Activated naive CD8-positive, alpha-beta T cell treated with anti-CD3 and anti-CD28 coated beads, Interleukin-2, amount 50 U/mL, for 16 hours (primary cell): Measurements from ENCODE around the gene ANKIB1.

Experiments used
- DNase-seq: peaks from one replicate; pipeline ENCODE4 v3.0.0-alpha.2; 2020; ENCODE audit warnings: low read depth, low spot score

The ANKIB1 gene

DNA sequence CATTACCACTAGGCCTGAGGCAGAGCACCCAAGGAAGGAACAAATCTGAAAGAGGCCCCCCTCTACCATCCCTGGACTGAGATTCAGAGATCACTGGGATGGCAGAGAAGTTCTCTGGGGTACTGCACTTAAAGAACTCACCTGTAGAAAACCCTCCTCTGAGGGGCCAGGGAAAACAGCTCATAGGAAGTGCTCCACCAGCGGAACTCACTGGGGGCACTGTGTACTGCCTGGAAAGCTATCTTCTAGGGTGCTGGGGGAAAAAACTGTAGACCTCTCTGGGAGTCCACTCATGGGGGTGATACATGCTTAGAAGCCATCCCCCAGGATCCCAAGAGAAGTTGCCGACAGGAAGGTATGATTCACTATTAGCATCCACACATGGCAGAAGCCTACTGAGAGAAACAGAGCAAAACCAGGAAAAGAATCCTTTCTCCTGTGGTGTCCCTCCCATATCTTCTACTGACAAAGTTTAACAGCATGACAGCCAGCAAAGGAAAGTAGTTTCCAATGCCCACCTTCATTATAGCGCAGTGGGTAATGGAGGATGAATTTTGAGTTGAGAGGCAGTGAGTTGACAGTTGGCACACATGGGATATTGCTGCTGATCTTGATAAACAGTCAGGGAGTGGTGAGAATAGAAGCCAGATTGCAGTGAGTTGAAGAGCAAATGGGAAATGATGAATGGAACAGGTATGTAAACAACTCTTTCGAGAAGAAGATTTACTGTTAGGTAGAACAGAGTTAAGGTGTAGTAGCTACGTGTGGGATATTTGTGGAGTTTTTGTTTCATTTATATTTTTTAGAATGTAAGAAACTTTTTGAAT lies 20.9 kb downstream of the ANKIB1 start:
- DNase-seq = no peak

DNA sequence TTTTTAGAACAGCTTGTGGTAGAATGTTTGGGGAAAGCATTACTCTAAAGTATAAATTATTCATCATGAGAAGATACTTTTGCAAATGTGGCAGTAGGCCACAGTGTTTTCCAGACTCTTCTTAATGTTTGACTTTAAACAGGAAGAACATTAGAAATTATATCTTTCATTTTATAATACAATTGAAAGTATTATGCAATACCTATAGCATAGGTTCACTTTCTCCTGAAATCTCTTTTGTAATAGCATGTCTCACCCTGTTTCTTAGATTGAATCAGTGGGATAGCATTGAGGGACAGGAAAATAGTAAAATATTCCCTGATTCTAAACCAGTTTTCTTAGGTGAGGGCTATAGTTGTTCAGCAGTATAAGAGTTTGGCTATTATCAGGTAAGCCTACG lies 23.1 kb downstream of the ANKIB1 start:
- no peak for DNase-seq

DNA sequence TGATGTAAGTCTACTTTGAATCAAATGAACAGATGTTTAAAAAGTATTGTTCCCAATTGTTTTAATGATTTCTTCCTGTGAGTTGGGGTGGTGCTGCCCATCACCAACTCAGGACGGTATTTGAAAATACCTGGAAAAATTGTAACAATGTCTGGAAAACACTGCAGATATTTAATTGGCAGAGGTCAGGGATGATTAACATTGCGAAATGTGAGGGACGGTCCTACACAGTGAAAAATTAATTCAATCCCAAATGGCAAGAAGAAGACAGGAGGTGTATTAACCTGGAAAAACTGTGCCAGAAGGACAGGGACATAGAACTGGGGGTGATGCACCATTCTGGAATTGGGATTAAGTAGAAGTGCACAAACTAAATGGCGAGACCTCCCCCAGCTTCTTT lies 29.6 kb downstream of the ANKIB1 start:
- DNase-seq = no peak

DNA sequence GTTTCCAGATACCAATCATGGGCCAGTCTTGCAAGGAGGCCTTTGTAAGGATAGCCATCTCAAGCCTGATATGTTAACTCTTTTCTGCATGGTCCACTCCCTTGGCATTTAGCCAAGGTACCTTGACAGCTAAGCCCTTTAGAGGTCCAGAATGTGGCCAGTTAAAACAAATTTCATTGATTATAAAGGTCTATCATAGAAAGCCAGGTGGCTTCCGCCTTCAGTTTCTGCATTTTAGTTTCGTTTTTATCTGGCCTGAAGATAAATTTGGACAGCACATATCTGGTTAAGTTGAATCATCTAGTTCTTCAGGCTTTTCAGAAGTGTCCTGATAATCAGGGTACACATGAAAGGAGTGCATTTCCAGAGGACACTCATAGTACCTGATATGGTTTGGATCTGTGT lies 30.7 kb downstream of the ANKIB1 start:
- no peak for DNase-seq

DNA sequence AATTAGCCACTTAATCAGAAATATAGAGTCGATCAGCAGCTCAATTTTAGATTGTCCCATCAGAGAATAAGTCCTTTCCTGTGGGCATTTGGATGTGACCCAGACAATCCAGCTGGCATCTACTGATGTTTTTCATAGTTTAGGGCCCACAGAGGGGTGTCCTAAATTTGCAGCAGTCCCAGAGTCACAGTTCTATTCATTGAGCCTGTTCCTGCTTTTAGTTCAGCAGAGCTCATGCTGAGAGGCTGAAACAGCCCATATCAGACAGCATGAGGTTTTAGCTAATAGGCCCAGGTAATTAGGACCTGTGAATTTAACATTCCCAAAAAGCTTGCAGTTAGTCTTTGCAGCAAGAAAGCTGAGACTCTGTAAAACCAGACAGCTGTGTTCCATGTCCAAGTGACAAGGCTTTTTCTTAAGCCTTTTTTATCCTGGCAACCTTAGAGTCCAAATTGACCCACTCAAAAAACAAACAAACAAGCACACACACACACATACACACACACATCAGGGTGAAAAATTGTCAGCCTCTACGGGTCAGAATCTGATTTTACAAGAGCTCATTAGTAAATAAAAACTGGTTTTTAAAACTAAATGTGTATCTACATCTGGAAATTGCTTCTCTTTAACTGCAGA lies 33.7 kb downstream of the ANKIB1 start:
- DNase-seq = no peak

DNA sequence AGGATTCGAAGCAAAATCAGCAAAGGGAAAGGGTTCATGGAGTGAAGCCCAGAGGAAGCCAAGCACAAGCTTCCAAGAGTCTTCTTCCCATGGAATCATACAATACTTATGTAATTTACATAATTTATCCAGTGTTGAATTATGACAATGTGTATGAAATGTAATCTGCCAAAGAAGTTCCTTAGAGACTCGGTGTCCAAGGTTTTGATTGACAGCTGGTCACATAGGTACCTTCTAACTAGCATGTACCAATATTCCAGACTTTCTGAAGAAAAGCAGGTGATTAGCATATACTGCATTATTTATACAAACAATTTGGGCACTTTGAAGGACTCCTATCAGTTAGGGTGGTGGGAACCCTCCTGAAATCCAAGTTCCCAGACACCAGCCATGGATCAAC lies 35.3 kb downstream of the ANKIB1 start:
- no peak for DNase-seq

DNA sequence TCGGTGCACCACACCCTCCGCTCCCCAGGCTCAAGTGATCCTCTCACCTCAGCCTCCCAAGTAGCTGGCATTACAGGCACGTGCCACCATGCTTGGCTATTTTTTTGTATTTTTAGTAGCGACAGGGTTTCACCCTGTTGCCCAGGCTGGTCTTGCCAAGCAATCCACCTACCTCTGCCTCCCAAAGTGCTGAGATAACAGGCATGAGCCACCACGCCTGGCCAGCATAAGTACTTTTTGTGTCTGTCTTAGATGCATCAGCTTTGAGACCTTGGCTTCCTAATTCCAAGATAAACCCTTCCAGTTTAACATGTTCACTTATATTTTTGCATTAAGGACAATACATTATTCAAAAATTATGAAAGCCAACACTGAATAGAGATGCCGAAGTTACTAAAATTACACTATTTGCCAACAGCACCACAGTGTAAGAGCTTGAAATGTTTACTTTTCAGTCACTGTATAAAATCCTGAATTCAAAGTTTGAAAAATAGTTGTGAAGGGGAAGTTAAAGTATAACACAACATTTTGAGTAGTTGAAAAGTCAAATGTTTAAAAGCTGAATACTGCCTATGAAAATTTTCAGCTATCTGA lies 36.5 kb downstream of the ANKIB1 start:
- no peak for DNase-seq

DNA sequence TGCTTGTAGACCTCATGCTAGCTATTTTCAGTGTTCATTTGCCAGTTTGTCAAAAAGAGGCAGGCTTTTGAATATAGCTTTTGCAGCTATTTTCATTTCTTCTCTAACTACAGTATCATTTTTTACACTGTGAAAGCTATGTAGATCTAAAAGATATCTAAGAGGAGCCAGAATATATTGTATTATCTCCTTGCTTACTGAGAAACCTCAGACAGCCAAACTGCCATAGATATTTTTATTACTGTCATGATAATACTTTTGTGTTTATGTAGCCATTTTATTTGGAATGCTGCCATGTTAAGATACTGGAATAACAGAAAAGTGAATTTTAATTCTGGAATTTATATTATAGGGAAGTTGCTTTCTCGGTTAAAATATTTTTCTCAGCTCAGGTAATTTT lies 37.2 kb downstream of the ANKIB1 start:
- DNase-seq = no peak

DNA sequence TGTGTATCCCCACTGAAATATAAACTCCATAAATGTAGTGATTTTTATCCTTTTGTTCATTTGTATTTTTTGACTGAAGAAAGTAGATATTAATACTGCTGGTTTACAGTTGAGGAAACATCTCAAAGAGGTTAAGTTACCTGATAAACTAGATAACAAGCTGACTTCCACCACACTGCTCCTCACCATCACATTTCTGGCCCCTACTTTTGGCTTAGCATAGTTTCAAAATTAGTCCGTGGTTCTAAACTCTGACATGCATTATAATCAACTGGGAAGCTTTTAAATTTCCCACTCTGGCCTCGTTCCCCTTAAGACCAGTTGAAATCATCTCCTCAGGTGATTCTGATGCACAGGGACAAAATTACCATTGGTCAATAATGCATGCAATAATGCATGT lies 43.5 kb downstream of the ANKIB1 start:
- no peak for DNase-seq

DNA sequence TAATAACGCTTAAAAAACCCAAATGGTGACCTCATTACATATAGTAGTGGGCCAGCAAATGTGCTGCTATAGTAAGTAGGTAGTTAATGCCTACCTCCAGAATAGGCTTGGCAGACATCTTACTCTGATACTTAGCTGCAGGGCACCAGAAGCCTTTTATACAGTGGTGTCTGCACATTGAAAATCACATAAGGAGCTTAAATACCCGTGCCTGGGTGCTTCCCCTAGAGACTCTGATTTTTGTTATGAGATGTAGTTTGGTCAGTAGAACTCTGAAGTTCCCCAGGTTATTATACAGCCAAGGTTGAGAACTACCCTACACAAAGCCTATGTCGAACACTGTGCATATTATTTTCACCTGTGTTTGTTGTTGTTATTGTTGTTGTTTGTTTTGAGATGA lies 47.2 kb downstream of the ANKIB1 start:
- no peak for DNase-seq

DNA sequence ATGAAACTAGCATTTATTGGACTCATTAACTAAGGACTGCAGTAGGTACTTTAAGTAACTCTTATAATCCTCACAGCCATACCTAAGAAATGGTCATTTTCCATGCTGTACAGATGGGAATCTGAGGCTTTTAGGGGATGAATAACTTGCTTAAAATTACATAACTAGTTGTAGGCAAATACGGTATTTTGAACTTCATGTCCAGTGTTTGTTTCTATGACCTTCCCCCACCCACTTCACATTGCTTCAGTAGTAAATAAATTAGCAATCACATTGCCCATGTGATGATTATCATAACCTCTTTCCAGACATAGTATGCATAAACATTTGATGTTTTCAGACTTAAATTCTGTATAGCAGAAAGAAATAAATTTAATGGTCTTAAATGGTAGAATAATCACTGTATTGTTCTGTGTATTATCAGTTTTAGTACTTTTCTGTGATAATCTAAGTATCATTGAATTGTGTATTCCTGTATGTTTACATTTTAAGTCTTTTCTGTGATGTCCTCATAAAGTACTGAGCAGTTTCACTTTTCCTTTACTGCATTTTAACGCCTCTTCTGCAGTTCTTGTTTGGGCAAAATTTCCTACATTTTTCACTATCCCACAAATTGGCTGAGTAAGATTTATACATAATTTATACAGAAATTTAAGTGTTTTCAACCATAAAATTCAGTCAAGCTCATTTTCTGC lies 48.3 kb downstream of the ANKIB1 start:
- no peak for DNase-seq

DNA sequence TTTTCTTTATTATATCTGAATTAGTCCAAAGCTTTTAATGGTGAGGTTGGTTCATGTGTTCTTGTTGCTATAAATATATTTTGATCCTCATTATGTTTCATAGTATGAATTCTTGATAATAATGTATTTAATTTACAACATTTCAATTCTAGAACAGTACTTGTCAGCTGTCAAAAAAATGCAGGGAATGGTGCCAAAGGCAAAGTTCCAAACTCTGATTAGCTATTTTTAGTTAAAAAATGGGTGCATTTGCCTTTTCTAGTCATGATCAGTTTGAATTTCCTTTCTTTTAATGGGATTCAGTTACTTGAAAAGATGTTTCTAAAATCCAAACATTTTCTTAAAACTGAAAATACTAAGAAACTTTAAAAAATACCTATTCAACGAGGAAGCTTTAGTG lies 49.6 kb downstream of the ANKIB1 start:
- no peak for DNase-seq

DNA sequence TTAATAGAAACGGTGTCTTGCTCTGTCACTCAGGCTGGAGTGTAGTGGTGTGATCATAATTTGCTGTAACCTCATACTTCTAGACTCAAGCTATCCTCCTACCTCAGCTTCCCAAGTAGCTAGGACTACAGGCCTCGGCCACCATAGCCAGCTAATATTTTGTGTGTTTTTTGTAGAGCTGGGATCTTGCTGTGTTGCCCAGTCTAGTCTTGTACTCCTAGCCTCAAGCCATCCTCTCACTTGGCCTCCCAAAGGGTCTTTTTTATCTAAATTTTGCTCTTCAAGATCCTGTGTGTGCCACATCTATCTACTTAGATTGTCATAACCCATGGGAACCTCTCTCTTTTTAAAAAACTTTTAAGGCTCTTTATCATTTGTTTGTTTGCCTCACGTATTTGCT lies 50.5 kb downstream of the ANKIB1 start:
- DNase-seq = no peak

DNA sequence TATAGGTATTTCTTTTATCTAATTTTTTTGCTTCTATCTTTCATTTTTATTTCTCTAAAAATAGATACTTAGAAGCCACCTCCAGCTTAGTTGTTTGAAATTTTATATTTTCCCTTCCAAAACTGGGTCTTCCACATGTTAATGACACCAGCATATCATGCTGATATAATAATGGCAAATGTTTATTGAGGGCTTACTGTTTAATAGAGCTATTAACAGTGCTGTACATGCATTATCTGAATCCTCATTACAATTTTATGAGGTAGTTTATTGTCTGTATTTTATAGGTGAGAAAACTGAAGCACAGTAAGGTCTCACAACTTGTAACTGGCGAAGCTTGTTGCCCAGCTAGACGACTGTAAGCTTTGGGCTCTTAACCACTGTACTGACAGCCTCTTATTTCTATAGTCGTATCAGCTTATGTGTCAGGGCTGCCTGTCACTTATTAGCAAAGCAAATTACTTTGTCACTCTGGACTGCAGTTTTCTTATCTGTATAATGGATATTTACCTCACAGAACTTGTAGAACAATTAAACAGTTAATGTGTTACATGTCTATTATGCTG lies 51.2 kb downstream of the ANKIB1 start:
- DNase-seq = no peak

DNA sequence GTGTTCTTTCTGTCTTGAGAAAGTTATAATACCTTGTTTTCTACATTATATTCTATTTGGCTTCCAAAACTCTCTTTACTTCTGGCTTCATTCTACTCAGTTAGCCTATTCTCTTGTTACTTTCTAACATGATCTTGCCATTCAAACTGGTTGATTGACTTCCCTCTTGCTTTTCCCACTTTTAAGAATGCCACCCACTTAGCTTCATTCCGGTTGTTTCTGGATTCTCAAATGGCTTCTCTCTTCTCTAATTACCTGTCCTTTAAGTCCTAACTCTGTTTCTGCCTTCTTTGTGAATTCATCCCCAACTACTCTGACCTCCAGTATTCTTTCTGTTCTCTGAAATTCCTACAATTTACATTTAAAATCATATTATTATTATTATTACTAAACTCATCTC lies 52.0 kb downstream of the ANKIB1 start:
- no peak for DNase-seq

DNA sequence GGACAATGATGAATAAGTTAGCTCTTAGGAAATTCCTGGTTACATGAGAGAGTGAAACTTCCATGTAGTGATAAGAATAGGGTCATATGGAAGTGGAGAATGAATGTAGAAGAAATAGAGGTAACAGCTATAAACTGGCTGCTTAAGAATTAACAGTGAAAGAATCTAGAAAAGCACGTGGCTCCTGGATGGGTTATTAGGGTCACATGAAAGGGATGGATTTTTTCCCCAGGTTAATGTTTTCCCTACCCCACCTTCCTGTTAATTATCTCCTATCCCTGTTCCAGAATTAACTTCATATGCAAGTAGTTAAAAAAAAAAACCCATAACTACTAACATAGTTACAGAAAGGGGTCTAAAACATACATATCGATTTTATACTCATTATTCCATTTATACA lies 58.0 kb downstream of the ANKIB1 start:
- no peak for DNase-seq

DNA sequence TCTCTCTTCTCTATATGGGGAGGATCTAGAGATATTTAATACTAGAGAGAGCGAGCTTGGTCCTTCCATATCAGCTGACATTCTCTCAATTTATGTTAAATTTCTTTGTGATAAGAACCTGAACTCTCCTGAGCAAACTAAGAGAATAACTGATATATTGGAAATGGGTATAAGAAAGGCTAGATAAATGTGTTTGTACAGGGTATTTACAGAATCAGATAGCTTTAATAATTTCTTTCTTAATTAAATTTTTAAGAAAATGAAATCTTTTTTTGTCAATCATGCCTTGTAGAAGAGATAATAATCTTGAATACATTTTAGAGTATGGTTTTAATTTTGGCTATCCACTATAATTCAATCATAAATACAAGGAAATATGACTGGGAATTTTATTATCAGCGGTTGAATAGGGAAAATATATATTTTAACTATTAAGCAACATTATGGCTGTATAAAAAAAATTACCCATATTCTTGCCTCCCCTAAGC lies 58.7 kb downstream of the ANKIB1 start:
- DNase-seq = no peak

DNA sequence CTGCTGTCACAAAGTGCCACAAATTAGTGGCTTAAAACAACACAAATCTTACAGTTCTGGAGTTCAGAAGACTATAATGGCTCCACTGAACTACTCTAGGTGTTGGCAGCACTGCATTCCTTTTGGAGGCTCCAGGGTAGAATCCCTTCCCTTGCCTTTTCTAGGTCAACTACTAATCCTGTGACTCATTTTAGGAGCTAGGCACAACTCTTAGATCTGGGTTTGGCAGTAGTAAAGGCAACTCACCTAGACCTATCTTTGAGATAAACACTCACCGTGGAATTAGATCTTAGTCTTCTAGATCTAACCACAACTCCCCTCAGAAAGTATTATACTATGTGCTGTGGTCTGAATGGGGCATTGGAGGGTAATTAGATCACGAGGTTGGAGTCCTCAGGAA lies 60.4 kb downstream of the ANKIB1 start:
- DNase-seq = no peak

DNA sequence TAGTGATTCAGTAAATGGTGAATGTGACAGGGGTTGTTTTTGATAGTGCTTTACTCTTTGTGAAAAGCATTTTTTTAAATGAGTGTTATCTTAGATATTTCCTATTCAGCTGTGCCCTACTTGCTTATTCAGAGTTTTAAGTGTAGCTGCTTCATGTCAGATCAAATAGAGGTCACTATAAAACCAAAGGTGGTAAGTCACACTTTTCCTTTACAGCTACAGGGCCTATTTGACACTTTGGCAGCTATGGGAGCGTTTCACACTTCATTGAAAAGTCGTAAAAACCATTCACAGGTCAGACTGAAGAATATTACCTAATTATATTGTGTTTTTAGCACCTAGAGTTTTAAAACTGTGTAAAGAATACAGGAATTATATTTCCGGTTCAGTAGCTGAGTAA lies 67.3 kb downstream of the ANKIB1 start:
- no peak for DNase-seq

DNA sequence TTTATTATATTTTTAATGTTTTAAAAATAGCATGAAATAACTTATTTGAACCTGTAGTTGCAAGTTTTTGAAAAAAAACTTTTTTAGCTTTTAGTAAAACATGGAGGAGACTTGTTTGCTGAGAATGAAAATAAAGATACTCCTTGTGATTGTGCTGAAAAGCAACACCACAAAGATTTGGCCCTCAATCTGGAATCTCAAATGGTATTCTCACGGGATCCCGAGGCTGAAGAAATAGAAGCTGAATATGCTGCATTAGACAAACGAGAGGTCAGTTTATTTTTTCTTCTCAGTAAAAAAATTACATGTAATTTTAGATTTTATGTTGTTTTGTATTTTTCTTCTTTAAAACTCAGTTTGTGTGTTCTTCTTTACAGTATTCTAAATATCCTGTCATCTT lies 73.5 kb downstream of the ANKIB1 start:
- no peak for DNase-seq

DNA sequence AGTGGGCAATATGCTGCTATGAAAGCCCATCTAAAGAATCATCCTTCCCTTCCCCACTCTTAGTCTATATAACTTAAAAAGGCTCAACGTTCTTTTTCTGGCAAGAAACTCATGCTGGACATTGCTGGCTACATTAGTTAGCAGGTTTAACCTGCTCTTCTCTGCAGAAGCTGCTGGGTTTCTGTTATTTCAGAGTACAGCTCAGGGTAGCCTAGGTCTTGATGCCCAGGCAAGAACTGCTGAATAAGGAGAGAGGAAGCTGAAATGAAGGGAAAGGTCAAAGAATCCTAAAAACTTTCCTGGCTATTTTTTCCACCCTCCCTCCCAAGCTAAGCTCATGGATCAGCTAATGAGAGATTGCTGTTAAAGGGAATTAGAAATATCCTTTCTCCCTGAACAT lies 79.4 kb downstream of the ANKIB1 start:
- DNase-seq = no peak

DNA sequence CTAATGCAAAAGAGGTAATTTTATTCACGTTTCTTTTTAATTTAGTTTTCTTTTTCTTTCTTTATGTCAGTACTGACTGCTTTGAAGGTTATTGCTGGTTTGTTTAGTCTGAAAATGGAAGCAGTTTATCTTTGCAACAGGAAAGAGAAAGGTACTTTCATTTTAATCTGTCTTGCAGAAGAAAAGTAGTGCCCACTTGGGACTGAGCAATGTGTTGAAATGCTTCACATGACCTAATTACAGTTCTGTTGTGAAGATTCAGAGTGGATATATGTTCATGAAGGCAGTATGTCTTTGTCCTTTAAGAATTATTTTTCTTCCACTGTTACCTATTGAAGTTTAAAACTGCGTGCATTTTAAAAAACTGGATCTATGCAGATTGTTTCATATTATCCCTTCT lies 80.1 kb downstream of the ANKIB1 start:
- no peak for DNase-seq
